HepG2 (cell line): Measurements from ENCODE around the gene SLC13A3. TPM values are rescaled to one million over a fixed set of nuclear protein-coding genes. Genes with fewer than 3 reads are reported as not detected.

Source experiments
- ARNT ChIP-seq: fragments of 450-650 bp; IDR thresholded peaks from 2 replicates; pipeline ENCODE4 v1.6.1; 2017
- ASH2L ChIP-seq: fragments of 300-600, 200-600 bp; sonication (generic); IDR thresholded peaks from 2 replicates; pipeline ENCODE4 v1.7.0; 2017; ENCODE audit warnings: low read depth, mild to moderate bottlenecking, moderate library complexity, mixed read lengths, low read length; ENCODE audit not compliant: insufficient read length
- ATAD3A ChIP-seq: sonication (generic); formaldehyde crosslinking; IDR thresholded peaks from 2 replicates; pipeline ENCODE4 v1.4.0; 2020; ENCODE audit warnings: missing genetic modification reagents
- CEBPG ChIP-seq: IDR thresholded peaks from 2 replicates; pipeline ENCODE4 v1.6.1; 2016
- CREM ChIP-seq, 2 experiments: sonication (generic) in 1 of 2; formaldehyde crosslinking in 1 of 2; IDR thresholded peaks; 2 replicates each; pipeline versions ENCODE4 v1.4.0 to v1.6.1; 2016 to 2020; ENCODE audit warnings: antibody characterized with exemption in 1 of 2, mild to moderate bottlenecking in 1 of 2, missing genetic modification reagents in 1 of 2
- DBP ChIP-seq: sonication (generic); formaldehyde crosslinking; IDR thresholded peaks from 2 replicates; pipeline ENCODE4 v1.4.0; 2020; ENCODE audit warnings: missing genetic modification reagents; ENCODE audit errors: not compliant biosample characterization
- KMT2B ChIP-seq: IDR thresholded peaks from 2 replicates; pipeline ENCODE4 v1.6.1; 2016; ENCODE audit warnings: missing genetic modification reagents, missing compliant biosample characterization
- MXD4 ChIP-seq: IDR thresholded peaks from 2 replicates; pipeline ENCODE4 v1.6.1; 2016; ENCODE audit warnings: mild to moderate bottlenecking, missing biosample characterization, missing genetic modification reagents
- NFIC ChIP-seq: IDR thresholded peaks from 2 replicates; pipeline ENCODE4 v1.6.1; 2012; ENCODE audit warnings: mild to moderate bottlenecking, low read length, inconsistent platforms
- RXRB ChIP-seq: IDR thresholded peaks from 2 replicates; pipeline ENCODE4 v1.6.1; 2016; ENCODE audit warnings: borderline replicate concordance, missing genetic modification reagents, missing compliant biosample characterization
- SP4 ChIP-seq: sonication (generic); formaldehyde crosslinking; IDR thresholded peaks from 2 replicates; pipeline ENCODE4 v1.8.1; 2023; ENCODE audit warnings: mild to moderate bottlenecking, missing genetic modification reagents
- SPEN ChIP-seq: sonication (generic); formaldehyde crosslinking; IDR thresholded peaks from 2 replicates; pipeline ENCODE4 v1.5.1; 2020; ENCODE audit warnings: low read depth, mild to moderate bottlenecking, missing genetic modification reagents
- ZC3H13 ChIP-seq: sonication (generic); formaldehyde crosslinking; IDR thresholded peaks from 2 replicates; pipeline ENCODE4 v1.8.1; 2023; ENCODE audit warnings: mild to moderate bottlenecking, missing genetic modification reagents, moderate library complexity
- ZNF343 ChIP-seq: sonication (generic); formaldehyde crosslinking; IDR thresholded peaks from 2 replicates; pipeline ENCODE4 v1.4.0; 2020; ENCODE audit warnings: mild to moderate bottlenecking, missing genetic modification reagents
- ZNF431 ChIP-seq: sonication (generic); formaldehyde crosslinking; IDR thresholded peaks from 2 replicates; pipeline ENCODE4 v1.9.0; 2022; ENCODE audit warnings: missing genetic modification reagents, low read depth, mild to moderate bottlenecking, borderline replicate concordance
- ZNF577 ChIP-seq: sonication (generic); formaldehyde crosslinking; IDR thresholded peaks from 2 replicates; pipeline ENCODE4 v1.4.0; 2020; ENCODE audit warnings: mild to moderate bottlenecking, low read depth, missing genetic modification reagents, borderline replicate concordance
- ZNF776 ChIP-seq: sonication (generic); formaldehyde crosslinking; IDR thresholded peaks from 2 replicates; pipeline ENCODE4 v1.4.0; 2020; ENCODE audit warnings: mild to moderate bottlenecking, missing genetic modification reagents
- ZNF879 ChIP-seq: sonication (generic); formaldehyde crosslinking; IDR thresholded peaks from 2 replicates; pipeline ENCODE4 v1.8.1; 2023; ENCODE audit warnings: missing genetic modification reagents
- polyA plus RNA-seq, 8 experiments: library from polyadenylated mRNA; depleted of rRNA in 3 of 8; stranded (reverse) in 7 of 8; unstranded in 1 of 8; fragments of >200 nt; fragmentation: Illumina TruSeq in 4 of 8; extraction: Trizol in 4 of 8; gene quantifications; 2 replicates each; pipeline versions ENCODE4 v1.2.1 to v1.2.3, GENCODE V29; 2011 to 2016; ENCODE audit warnings: low read depth in 4 of 8, missing spikeins in 1 of 8, mixed read lengths in 1 of 8; ENCODE audit not compliant: insufficient read depth in 1 of 8
- total RNA-seq, 5 experiments: library from RNA; depleted of rRNA; stranded (reverse); fragments of >200 nt; fragmentation: Illumina TruSeq; extraction: Trizol; gene quantifications; 2 replicates each; pipeline ENCODE4 v1.2.3, GENCODE V29; 2016; ENCODE audit warnings: low read depth in 1 of 5
- TF ChIP-seq, protein P1 (sequence below): sonication (generic); formaldehyde crosslinking; IDR thresholded peaks from 2 replicates; pipeline ENCODE4 v1.5.1; 2020; ENCODE audit warnings: missing genetic modification reagents, mild to moderate bottlenecking, borderline replicate concordance
- TF ChIP-seq, protein P2 (sequence below): sonication (generic); formaldehyde crosslinking; IDR thresholded peaks from 2 replicates; pipeline ENCODE4 v1.8.1; 2023; ENCODE audit warnings: mild to moderate bottlenecking, moderate library complexity, missing genetic modification reagents
- TF ChIP-seq, protein P3 (sequence below): sonication (generic); formaldehyde crosslinking; IDR thresholded peaks from 2 replicates; pipeline ENCODE4 v1.4.0; 2020; ENCODE audit warnings: missing genetic modification reagents, low read depth, mild to moderate bottlenecking, borderline replicate concordance
- TF ChIP-seq, protein P4 (sequence below): sonication (generic); formaldehyde crosslinking; IDR thresholded peaks from 2 replicates; pipeline ENCODE4 v1.8.0; 2022; ENCODE audit warnings: missing genetic modification reagents, mild to moderate bottlenecking, moderate library complexity, borderline replicate concordance

SLC13A3 gene
- total and polyA plus RNA-seq, 2 of the 13 experiments (the other 11 are each of a cell fraction or from before 2014, with no cell fraction given) = 66.5 to 76.0 TPM

- TF ChIP-seq, protein P1, sequence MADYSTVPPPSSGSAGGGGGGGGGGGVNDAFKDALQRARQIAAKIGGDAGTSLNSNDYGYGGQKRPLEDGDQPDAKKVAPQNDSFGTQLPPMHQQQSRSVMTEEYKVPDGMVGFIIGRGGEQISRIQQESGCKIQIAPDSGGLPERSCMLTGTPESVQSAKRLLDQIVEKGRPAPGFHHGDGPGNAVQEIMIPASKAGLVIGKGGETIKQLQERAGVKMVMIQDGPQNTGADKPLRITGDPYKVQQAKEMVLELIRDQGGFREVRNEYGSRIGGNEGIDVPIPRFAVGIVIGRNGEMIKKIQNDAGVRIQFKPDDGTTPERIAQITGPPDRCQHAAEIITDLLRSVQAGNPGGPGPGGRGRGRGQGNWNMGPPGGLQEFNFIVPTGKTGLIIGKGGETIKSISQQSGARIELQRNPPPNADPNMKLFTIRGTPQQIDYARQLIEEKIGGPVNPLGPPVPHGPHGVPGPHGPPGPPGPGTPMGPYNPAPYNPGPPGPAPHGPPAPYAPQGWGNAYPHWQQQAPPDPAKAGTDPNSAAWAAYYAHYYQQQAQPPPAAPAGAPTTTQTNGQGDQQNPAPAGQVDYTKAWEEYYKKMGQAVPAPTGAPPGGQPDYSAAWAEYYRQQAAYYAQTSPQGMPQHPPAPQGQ (CRISPR knock-in tag) = no peak
- TF ChIP-seq ZNF776 (CRISPR knock-in tag) (no peak), ZNF577 (CRISPR knock-in tag) (no peak), ATAD3A (CRISPR knock-in tag) (no peak), ZNF879 (CRISPR knock-in tag) (no peak), DBP (CRISPR knock-in tag) (no peak), ASH2L (peak; percentile 80), RXRB (CRISPR knock-in tag) (no peak), NFIC (no peak), SP4 (peak; percentile 49; the same call in 1 of the 2 replicates), ZNF431 (CRISPR knock-in tag) (peak; percentile 53; the same call in 1 of the 2 replicates), CEBPG (peak; percentile 52), MXD4 (no peak), KMT2B (no peak), CREM (IDR thresholded peaks at IDR 0.05) (peak; percentile 52; the same call in 1 of the 2 replicates), CREM (CRISPR knock-in tag; IDR thresholded peaks at IDR 0.05) (no peak), ARNT (no peak), ZC3H13 (no peak), SPEN (CRISPR knock-in tag) (peak; percentile 37; the same call in 1 of the 2 replicates), ZNF343 (CRISPR knock-in tag) (no peak)
- TF ChIP-seq, protein P2, sequence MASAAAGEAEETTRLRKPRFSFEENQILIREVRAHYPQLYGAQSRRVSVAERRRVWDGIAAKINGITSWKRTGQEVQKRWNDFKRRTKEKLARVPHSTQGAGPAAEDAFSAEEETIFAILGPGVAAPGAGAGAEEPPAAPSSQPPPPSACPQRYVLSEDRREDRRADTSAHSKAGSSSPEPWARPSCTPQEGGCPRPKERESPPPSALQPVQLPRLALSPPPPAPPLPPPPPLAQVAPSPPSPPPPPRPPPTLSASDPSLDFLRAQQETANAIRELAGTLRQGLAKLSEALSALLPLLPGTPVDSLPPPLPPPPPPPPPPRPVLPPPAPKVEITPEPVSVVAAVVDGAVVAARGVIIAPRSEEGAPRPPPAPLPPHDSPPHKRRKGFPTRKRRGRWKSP (CRISPR knock-in tag) = no peak; the same call in 1 of the 2 replicates
- TF ChIP-seq, protein P3, sequence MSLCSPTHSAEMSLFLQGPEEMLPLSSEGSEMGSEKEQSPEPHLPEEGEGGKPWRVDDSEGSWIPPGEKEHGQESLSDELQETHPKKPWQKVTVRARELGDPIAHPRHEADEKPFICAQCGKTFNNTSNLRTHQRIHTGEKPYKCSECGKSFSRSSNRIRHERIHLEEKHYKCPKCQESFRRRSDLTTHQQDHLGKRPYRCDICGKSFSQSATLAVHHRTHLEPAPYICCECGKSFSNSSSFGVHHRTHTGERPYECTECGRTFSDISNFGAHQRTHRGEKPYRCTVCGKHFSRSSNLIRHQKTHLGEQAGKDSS (CRISPR knock-in tag) = no peak
- TF ChIP-seq, protein P4, sequence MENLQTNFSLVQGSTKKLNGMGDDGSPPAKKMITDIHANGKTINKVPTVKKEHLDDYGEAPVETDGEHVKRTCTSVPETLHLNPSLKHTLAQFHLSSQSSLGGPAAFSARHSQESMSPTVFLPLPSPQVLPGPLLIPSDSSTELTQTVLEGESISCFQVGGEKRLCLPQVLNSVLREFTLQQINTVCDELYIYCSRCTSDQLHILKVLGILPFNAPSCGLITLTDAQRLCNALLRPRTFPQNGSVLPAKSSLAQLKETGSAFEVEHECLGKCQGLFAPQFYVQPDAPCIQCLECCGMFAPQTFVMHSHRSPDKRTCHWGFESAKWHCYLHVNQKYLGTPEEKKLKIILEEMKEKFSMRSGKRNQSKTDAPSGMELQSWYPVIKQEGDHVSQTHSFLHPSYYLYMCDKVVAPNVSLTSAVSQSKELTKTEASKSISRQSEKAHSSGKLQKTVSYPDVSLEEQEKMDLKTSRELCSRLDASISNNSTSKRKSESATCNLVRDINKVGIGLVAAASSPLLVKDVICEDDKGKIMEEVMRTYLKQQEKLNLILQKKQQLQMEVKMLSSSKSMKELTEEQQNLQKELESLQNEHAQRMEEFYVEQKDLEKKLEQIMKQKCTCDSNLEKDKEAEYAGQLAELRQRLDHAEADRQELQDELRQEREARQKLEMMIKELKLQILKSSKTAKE (CRISPR knock-in tag) = peak; percentile 83
Observed at GRCh38 chr20:46562373-46563169, 88.7 kb downstream of the SLC13A3 start (continued).
